ENCODE data around the gene PRDM11. TPM values are rescaled to one million over a fixed set of nuclear protein-coding genes. Genes with fewer than 3 reads are reported as not detected.
"Not testable (repeated sequence)": the region's sequence is repeated elsewhere in the genome, so short reads cannot be mapped to it uniquely, and the experiment has no call there.

PRDM11 gene
- total RNA-seq, 2 experiments from 2014 or later: 4.5 to 4.8 TPM

GRCh38 chr11:45247433-45247832 is 101.0 kb downstream of the PRDM11 start:
- ChIA-PET POLR2A (no interaction called here), CTCF (interaction anchor here (0.8 kb wide), 1 partner anchor 137 kb away, joined by 3 read pairs; no protein-coding TSS in a partner anchor)

GRCh38 chr11:45248501-45249011 is 102.1 kb downstream of the PRDM11 start:
- POLR2A ChIA-PET: no interaction called here
- CTCF ChIA-PET: no interaction called here

DNA sequence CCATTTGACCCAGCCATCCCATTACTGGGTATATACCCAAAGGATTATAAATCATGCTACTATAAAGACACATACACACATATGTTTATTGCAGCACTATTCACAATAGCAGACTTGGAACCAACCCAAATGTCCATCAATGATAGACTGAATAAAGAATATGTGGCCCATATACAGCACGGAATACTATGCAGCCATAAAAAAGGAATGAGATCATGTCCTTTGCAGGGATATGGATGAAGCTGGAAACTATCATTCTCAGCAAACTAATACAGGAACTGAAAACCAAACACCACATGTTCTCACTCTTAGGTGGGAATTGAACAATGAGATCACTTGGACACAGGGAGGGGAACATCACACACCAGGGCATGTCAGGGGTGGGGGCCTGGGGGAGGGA is 102.9 kb downstream of the PRDM11 start:
- CTCF ChIA-PET: interaction anchor here (0.6 kb wide), 1 partner anchor 92 kb away, joined by 3 read pairs; no protein-coding TSS in a partner anchor
- POLR2A ChIA-PET: not testable (repeated sequence)

GRCh38 chr11:45250035-45250718 is 103.7 kb downstream of the PRDM11 start:
- POLR2A ChIA-PET: no interaction called here
- CTCF ChIA-PET: no interaction called here

DNA sequence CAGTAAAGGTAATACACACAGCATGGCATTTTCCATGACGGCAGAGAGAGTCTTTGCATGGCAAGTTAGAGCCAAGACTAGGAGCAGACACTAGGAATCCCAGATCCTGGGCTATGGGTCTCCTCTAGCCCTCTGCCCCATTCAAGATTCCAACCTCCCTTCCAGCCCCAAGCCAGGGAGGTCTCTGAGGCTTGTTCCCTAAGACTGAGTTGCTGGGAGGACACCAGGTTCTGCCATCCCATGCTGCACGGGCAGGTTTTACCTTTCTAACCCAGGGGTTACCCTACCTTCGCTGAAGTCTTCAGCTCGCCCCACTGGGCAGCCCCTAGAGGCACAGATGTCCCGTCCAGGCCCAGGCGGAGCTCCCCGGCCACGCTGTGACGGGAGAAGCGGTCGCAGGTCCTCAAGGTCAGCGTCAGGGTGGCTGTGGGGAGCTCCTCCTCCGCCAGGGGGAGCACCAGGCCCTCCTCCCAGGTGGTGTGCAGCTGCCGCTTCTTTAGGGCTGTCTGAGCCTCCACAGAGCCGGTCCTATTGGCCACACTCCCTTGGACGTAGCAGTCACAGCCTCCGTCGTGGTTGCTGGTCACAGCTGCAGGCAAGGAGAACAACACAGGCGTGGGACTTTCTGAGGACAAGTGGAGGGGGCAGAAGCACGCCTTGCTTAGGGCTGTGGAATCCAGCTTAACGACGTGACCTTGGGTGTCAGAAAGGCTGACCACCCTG is 105.9 kb downstream of the PRDM11 start:
- CTCF ChIA-PET: interaction anchor here (0.6 to 1.2 kb wide), 7 partner anchors 9 to 149 kb away, joined by 3 to 6 read pairs (median 4); no protein-coding TSS in a partner anchor

GRCh38 chr11:45252877-45253276 is 106.4 kb downstream of the PRDM11 start:
- ChIA-PET POLR2A (no interaction called here), CTCF (interaction anchor here (1.0 to 1.2 kb wide), 6 partner anchors 9 to 149 kb away, joined by 3 to 6 read pairs (median 4); no protein-coding TSS in a partner anchor)

More for the DNA sequence above, 105.9 kb downstream of the PRDM11 start:
- POLR2A ChIA-PET: no interaction called here

GRCh38 chr11:45253640-45254039 is 107.2 kb downstream of the PRDM11 start:
- ChIA-PET CTCF (no interaction called here), POLR2A (no interaction called here)

- ChIA-PET POLR2A (no interaction called here), CTCF (no interaction called here)
Measured at GRCh38 chr11:45254070-45254469, 107.6 kb downstream of the PRDM11 start.

DNA sequence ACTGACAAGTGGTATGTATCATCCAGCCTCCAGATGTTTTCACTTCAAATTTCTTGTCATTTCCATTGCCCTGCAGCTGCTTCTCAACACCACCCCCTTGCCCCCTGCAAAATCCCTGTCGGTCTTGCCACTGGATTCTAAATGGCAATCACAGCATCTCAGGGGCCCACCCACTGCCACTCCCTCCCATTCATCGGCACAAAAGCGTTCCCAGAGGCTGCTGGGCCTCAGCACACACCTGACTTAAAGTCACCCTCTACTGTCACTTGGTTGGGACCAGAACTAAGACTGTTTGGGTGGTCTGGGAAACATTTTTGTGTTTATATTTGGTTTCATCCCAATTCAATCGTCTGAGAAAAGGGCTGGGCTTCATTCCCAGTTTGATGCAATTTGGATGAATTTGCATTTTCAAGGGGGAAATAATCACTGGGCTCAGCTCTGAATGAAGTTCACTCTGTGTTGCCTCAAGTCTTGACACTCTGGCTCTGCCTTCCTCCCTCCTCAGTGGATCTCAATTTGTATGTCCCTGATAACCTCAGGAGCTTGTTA is 112.6 kb downstream of the PRDM11 start:
- CTCF ChIA-PET: no interaction called here
- POLR2A ChIA-PET: no interaction called here

DNA sequence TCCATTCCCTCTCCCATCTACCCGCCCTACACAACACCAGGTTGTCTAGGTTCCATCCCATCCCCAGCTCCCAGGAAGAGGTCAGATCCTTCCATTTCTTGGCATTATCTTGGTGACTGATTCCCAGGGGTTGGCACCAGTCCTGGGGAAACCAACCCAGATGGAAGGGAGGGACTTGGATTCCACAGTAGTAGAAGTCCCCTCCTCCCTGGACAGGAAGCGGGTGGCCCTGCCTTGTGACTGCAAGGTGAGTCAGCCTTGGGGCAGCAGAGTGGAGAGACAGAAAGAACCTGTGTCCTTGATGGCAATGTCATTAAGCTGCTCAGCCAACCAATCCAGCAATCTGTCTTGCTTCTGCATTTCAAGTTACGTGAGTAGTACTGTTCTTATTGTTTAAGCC is 113.2 kb downstream of the PRDM11 start:
- POLR2A ChIA-PET: no interaction called here

GRCh38 chr11:45260071-45260470 is 113.6 kb downstream of the PRDM11 start:
- POLR2A ChIA-PET: no interaction called here
- CTCF ChIA-PET: no interaction called here

More for the DNA sequence above, 113.2 kb downstream of the PRDM11 start:
- CTCF ChIA-PET: no interaction called here

DNA sequence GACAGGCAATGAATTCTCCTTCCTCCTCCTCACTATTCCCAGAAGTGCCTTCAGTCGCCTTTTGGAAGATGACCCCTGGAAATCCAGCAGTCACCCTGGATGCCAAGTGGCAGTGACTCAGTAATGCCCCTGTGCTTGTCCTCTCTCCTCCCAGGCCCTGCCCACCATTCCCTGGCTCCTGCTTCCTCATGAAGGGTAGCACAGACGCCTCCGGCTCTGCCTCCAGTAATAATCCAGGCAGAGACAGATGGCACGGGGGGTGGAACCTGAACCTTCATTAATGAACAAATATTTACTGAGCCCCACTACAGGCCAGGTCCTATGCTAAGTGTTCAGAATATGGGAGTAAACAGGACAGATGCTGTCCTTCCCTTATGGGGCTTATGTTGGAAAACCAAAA is 116.5 kb downstream of the PRDM11 start:
- POLR2A ChIA-PET: no interaction called here

GRCh38 chr11:45263773-45264172 is 117.3 kb downstream of the PRDM11 start:
- POLR2A ChIA-PET: no interaction called here
- CTCF ChIA-PET: interaction anchor here (0.6 kb wide), 1 partner anchor 1810 kb away, joined by 3 read pairs; no protein-coding TSS in a partner anchor

More for the DNA sequence above, 116.5 kb downstream of the PRDM11 start:
- CTCF ChIA-PET: no interaction called here

- ChIA-PET CTCF (interaction anchor here (2.1 kb wide), 1 partner anchor 13 kb away, joined by 5 read pairs; no protein-coding TSS in a partner anchor), POLR2A (no interaction called here)
Measured at GRCh38 chr11:45264839-45265515, 118.5 kb downstream of the PRDM11 start.

GRCh38 chr11:45265969-45266675 is 119.7 kb downstream of the PRDM11 start:
- ChIA-PET CTCF (interaction anchor here (2.1 kb wide), 1 partner anchor 14 kb away, joined by 5 read pairs; no protein-coding TSS in a partner anchor), POLR2A (no interaction called here)

GRCh38 chr11:45266676-45267020 is 120.2 kb downstream of the PRDM11 start:
- CTCF ChIA-PET: interaction anchor here (2.1 kb wide), 1 partner anchor 14 kb away, joined by 5 read pairs; no protein-coding TSS in a partner anchor
- POLR2A ChIA-PET: no interaction called here

GRCh38 chr11:45267052-45267451 is 120.6 kb downstream of the PRDM11 start:
- CTCF ChIA-PET: interaction anchor here (0.8 to 2.1 kb wide), 2 partner anchors 15 to 65 kb away, joined by 3 to 5 read pairs; no protein-coding TSS in a partner anchor

DNA sequence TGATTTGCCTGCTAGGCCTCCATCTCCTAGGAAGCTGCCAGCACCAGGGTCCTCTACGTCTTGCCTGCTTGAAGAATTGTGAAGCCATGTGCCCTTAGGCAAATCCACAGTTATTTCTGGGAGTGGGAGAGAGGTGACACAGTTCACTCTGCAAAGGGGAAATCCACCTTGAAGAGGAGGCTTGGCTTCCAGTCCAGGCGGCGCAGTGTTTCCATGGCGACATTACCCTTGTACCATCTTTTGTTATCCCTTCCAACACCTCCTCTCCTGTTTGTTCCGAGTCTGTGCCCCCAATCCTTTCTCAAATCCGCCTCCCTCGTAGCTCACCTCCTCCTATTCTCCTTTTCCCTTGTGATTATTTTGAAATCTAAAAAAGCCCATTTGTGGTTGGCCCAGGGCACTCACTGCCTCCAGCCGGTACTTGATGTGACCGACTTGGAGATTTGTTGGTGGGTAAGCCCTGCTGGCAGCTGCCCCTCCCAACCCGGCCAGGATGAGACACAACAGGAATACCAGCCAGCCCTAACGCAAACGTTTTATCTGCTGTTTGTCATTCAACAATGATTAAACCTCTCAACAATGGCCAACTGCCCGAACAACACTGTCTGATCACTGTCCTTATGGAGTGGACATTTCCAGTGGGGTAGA is 121.3 kb downstream of the PRDM11 start:
- POLR2A ChIA-PET: no interaction called here
- CTCF ChIA-PET: interaction anchor here (0.8 kb wide), 1 partner anchor 64 kb away, joined by 3 read pairs; no protein-coding TSS in a partner anchor

More at GRCh38 chr11:45267052-45267451, 120.6 kb downstream of the PRDM11 start:
- POLR2A ChIA-PET: no interaction called here

GRCh38 chr11:45269678-45270077 is 123.2 kb downstream of the PRDM11 start:
- CTCF ChIA-PET: no interaction called here
- POLR2A ChIA-PET: no interaction called here

Data from activated CD8-positive, alpha-beta memory T cell treated with anti-CD3 and anti-CD28 coated beads for 36 hours (primary cell).